ENCODE data around the gene LRCH1.

LRCH1 gene

GRCh38 chr13:46535002-46535401 is 18.0 kb upstream of the LRCH1 start:
- no peak for DNase-seq (ENCODE audit: low read depth)

- no peak for DNase-seq (ENCODE audit: low read depth)
These were observed 17.1 kb upstream of the LRCH1 start for GRCh38 chr13:46535825-46536224.

GRCh38 chr13:46536341-46536740 is 16.6 kb upstream of the LRCH1 start:
- no peak for DNase-seq (ENCODE audit: low read depth)

GRCh38 chr13:46539231-46539630 is 13.7 kb upstream of the LRCH1 start:
- no peak for DNase-seq (ENCODE audit: low read depth)

- DNase-seq (ENCODE audit: low read depth), result no peak
These were observed 11.8 kb upstream of the LRCH1 start for GRCh38 chr13:46541210-46541609.

- DNase-seq (ENCODE audit: low read depth), result no peak
These were observed 10.1 kb upstream of the LRCH1 start for GRCh38 chr13:46542833-46543232.

- DNase-seq (ENCODE audit: low read depth), result no peak
These were observed 9.7 kb upstream of the LRCH1 start for GRCh38 chr13:46543287-46543686.

- DNase-seq (ENCODE audit: low read depth), result no peak
These were observed 8.8 kb upstream of the LRCH1 start for GRCh38 chr13:46544208-46544607.

- no peak for DNase-seq (ENCODE audit: low read depth)
These were observed 8.2 kb upstream of the LRCH1 start for GRCh38 chr13:46544811-46545210.

- DNase-seq (ENCODE audit: low read depth), result no peak
These were observed 6.7 kb upstream of the LRCH1 start for GRCh38 chr13:46546084-46546768.

- DNase-seq (ENCODE audit: low read depth), result no peak
These were observed 2.1 kb upstream of the LRCH1 start for GRCh38 chr13:46550822-46551221.

- no peak for DNase-seq (ENCODE audit: low read depth)
These were observed 1.3 kb upstream of the LRCH1 start for GRCh38 chr13:46551410-46552302.

- DNase-seq (ENCODE audit: low read depth), result no peak
These were observed 677 bp upstream of the LRCH1 start for GRCh38 chr13:46552303-46552682.

GRCh38 chr13:46553521-46553885 is 533 bp downstream of the LRCH1 start:
- no peak for DNase-seq (ENCODE audit: low read depth)

- DNase-seq (ENCODE audit: low read depth), result peak; percentile 70
These were observed 1.2 kb downstream of the LRCH1 start for GRCh38 chr13:46553886-46554858.

- no peak for DNase-seq (ENCODE audit: low read depth)
These were observed 2.0 kb downstream of the LRCH1 start for GRCh38 chr13:46554951-46555350.

- DNase-seq (ENCODE audit: low read depth), result no peak
These were observed 2.9 kb downstream of the LRCH1 start for GRCh38 chr13:46555722-46556417.

- no peak for DNase-seq (ENCODE audit: low read depth)
These were observed 3.4 kb downstream of the LRCH1 start for GRCh38 chr13:46556418-46556779.

GRCh38 chr13:46559272-46559805 is 6.4 kb downstream of the LRCH1 start:
- DNase-seq (ENCODE audit: low read depth), result no peak

GRCh38 chr13:46560778-46561177 is 7.8 kb downstream of the LRCH1 start:
- no peak for DNase-seq (ENCODE audit: low read depth)

GRCh38 chr13:46561286-46561685 is 8.3 kb downstream of the LRCH1 start:
- no peak for DNase-seq (ENCODE audit: low read depth)

GRCh38 chr13:46561691-46562090 is 8.7 kb downstream of the LRCH1 start:
- DNase-seq (ENCODE audit: low read depth), result no peak

Measured in non-pigmented ciliary epithelial cell (primary cell).